ENCODE results near the gene PFKP. TPM values are rescaled to one million over a fixed set of nuclear protein-coding genes. Genes with fewer than 3 reads are reported as not detected.
"Not testable (repeated sequence)": the region's sequence is repeated elsewhere in the genome, so short reads cannot be mapped to it uniquely, and the experiment has no call there.

PFKP gene
- total and polyA plus RNA-seq, 4 experiments from 2014 or later: 62.4 to 83.6 (median 73.2) TPM

- CTCF ChIA-PET (ENCODE audit: partially characterized antibody): no interaction called here
- Mint-ChIP-seq H3K9me3 (peaks cover 0 to 2% (median 0%) of the 10 kb centered on the region in 8 donors), H3K27me3 (peaks cover 3 to 4% of the 10 kb centered on the region in 2 donors), H3K27ac (peak overlapping the region in 1 of 7 donors; percentile 38), H3K4me3 (no peak overlapping the region), H3K4me1 (peaks cover 4 to 10% (median 7%) of the 10 kb centered on the region in 4 donors), H3K36me3 (no peaks in the 10 kb centered on the region)
- no peak overlapping the region for H3K27ac ChIP-seq (ENCODE audit: low read depth, low read length)
- H3K9me3 ChIP-seq (ENCODE audit: control insufficient read depth in 1 of 2, low read length in 2 of 2): no peaks in the 10 kb centered on the region
- peaks cover 5% of the 10 kb centered on the region for H3K27me3 ChIP-seq (ENCODE audit: insufficient read depth, low read length)
- intact Hi-C loops (cut with micrococcal nuclease): no loop called here
- H3K4me1 ChIP-seq (ENCODE audit: insufficient read depth, low read length): peaks cover 8% of the 10 kb centered on the region
- DNase-seq: no peak
- no peak overlapping the region for H3K4me3 ChIP-seq (ENCODE audit: low read length in 2 of 2)
- H3K36me3 ChIP-seq (ENCODE audit: insufficient read depth, low read length): no peaks in the 10 kb centered on the region
- POLR2A ChIA-PET (ENCODE audit: partially characterized antibody): no interaction called here
Measured at GRCh38 chr10:3056280-3057037, 10.9 kb upstream of the PFKP start.

GRCh38 chr10:3057946-3058345 lies 9.4 kb upstream of the PFKP start:
- peak in 2 of 5 donors; percentile 10 to 22 for DNase-seq
- H3K27ac ChIP-seq (ENCODE audit: low read depth, low read length): no peak overlapping the region
- peaks cover 8% of the 10 kb centered on the region for H3K4me1 ChIP-seq (ENCODE audit: insufficient read depth, low read length)
- intact Hi-C loops (cut with micrococcal nuclease): no loop called here
- Mint-ChIP-seq H3K27ac (peak overlapping the region in 2 of 7 donors; percentile 7 to 77), H3K4me1 (peaks cover 4 to 10% (median 7%) of the 10 kb centered on the region in 4 donors), H3K36me3 (no peaks in the 10 kb centered on the region), H3K27me3 (peaks cover 3% of the 10 kb centered on the region in 2 donors), H3K9me3 (peaks cover 0 to 2% (median 0%) of the 10 kb centered on the region in 8 donors), H3K4me3 (peak overlapping the region in 1 of 8 donors; percentile 6)
- peaks cover 5% of the 10 kb centered on the region for H3K27me3 ChIP-seq (ENCODE audit: insufficient read depth, low read length)
- ChIA-PET POLR2A (ENCODE audit: partially characterized antibody) (no interaction called here), CTCF (ENCODE audit: partially characterized antibody) (no interaction called here)
- no peak overlapping the region for H3K4me3 ChIP-seq (ENCODE audit: low read length in 2 of 2)
- H3K9me3 ChIP-seq (ENCODE audit: control insufficient read depth in 1 of 2, low read length in 2 of 2): no peaks in the 10 kb centered on the region
- no peaks in the 10 kb centered on the region for H3K36me3 ChIP-seq (ENCODE audit: insufficient read depth, low read length)

- Histone ChIP-seq H3K4me3 (ENCODE audit: low read length in 2 of 2) (no peak overlapping the region), H3K4me1 (ENCODE audit: insufficient read depth, low read length) (peaks cover 8% of the 10 kb centered on the region), H3K27me3 (ENCODE audit: insufficient read depth, low read length) (peaks cover 5% of the 10 kb centered on the region), H3K27ac (ENCODE audit: low read depth, low read length) (no peak overlapping the region), H3K9me3 (ENCODE audit: control insufficient read depth in 1 of 2, low read length in 2 of 2) (no peaks in the 10 kb centered on the region), H3K36me3 (ENCODE audit: insufficient read depth, low read length) (no peaks in the 10 kb centered on the region)
- ChIA-PET CTCF (ENCODE audit: partially characterized antibody) (no interaction called here), POLR2A (ENCODE audit: partially characterized antibody) (no interaction called here)
- Mint-ChIP-seq H3K27me3 (peaks cover 1% of the 10 kb centered on the region in 2 donors), H3K4me1 (peaks cover 4 to 10% (median 7%) of the 10 kb centered on the region in 4 donors), H3K4me3 (no peak overlapping the region), H3K9me3 (peaks cover 0 to 2% (median 0%) of the 10 kb centered on the region in 8 donors), H3K36me3 (no peaks in the 10 kb centered on the region), H3K27ac (peak overlapping the region in 1 of 7 donors; percentile 57)
- intact Hi-C loops (cut with micrococcal nuclease): no loop called here
- DNase-seq: no peak
Measured at GRCh38 chr10:3059974-3060373, 7.4 kb upstream of the PFKP start.

- Mint-ChIP-seq H3K4me1 (peaks cover 4 to 10% (median 7%) of the 10 kb centered on the region in 4 donors), H3K4me3 (no peak overlapping the region), H3K27me3 (peaks cover 0 to 1% of the 10 kb centered on the region in 2 donors), H3K27ac (no peak overlapping the region), H3K9me3 (peaks cover 0 to 2% (median 0%) of the 10 kb centered on the region in 8 donors), H3K36me3 (no peaks in the 10 kb centered on the region)
- Histone ChIP-seq H3K36me3 (ENCODE audit: insufficient read depth, low read length) (no peaks in the 10 kb centered on the region), H3K4me1 (ENCODE audit: insufficient read depth, low read length) (peaks cover 8% of the 10 kb centered on the region), H3K4me3 (ENCODE audit: low read length in 2 of 2) (no peak overlapping the region), H3K27ac (ENCODE audit: low read depth, low read length) (no peak overlapping the region), H3K9me3 (ENCODE audit: control insufficient read depth in 1 of 2, low read length in 2 of 2) (no peaks in the 10 kb centered on the region), H3K27me3 (ENCODE audit: insufficient read depth, low read length) (peaks cover 5% of the 10 kb centered on the region)
- intact Hi-C loops (cut with micrococcal nuclease): no loop called here
- ChIA-PET POLR2A (ENCODE audit: partially characterized antibody) (no interaction called here), CTCF (ENCODE audit: partially characterized antibody) (no interaction called here)
- no peak for DNase-seq
Measured at GRCh38 chr10:3060481-3060889, 6.9 kb upstream of the PFKP start.

- CTCF ChIA-PET (ENCODE audit: partially characterized antibody); H3K9me3 Mint-ChIP-seq; DNase-seq; H3K36me3 Mint-ChIP-seq; H3K4me3 Mint-ChIP-seq; POLR2A ChIA-PET (ENCODE audit: partially characterized antibody); H3K4me3 ChIP-seq (ENCODE audit: low read length in 2 of 2); H3K4me1 ChIP-seq (ENCODE audit: insufficient read depth, low read length); H3K27me3 Mint-ChIP-seq; intact Hi-C loops (cut with micrococcal nuclease); H3K36me3 ChIP-seq (ENCODE audit: insufficient read depth, low read length); H3K9me3 ChIP-seq (ENCODE audit: control insufficient read depth in 1 of 2, low read length in 2 of 2); H3K27ac Mint-ChIP-seq; H3K27ac ChIP-seq (ENCODE audit: low read depth, low read length); H3K27me3 ChIP-seq (ENCODE audit: insufficient read depth, low read length): not testable (repeated sequence)
- peaks cover 6 to 13% (median 8%) of the 10 kb centered on the region in 4 donors for H3K4me1 Mint-ChIP-seq
Measured at GRCh38 chr10:3061323-3061898, 5.9 kb upstream of the PFKP start.

GRCh38 chr10:3062502-3063186 lies 4.7 kb upstream of the PFKP start:
- no peaks in the 10 kb centered on the region for H3K27me3 ChIP-seq (ENCODE audit: insufficient read depth, low read length)
- no peak overlapping the region for H3K4me3 Mint-ChIP-seq
- H3K4me1 Mint-ChIP-seq: peaks cover 4 to 13% (median 5%) of the 10 kb centered on the region in 4 donors
- no peaks in the 10 kb centered on the region for H3K36me3 ChIP-seq (ENCODE audit: insufficient read depth, low read length)
- H3K27me3 Mint-ChIP-seq: peaks cover 0 to 1% of the 10 kb centered on the region in 2 donors
- peaks cover 0 to 2% (median 0%) of the 10 kb centered on the region in 8 donors for H3K9me3 Mint-ChIP-seq
- H3K4me1 ChIP-seq (ENCODE audit: insufficient read depth, low read length): peaks cover 8% of the 10 kb centered on the region
- CTCF ChIA-PET (ENCODE audit: partially characterized antibody): no interaction called here
- H3K27ac Mint-ChIP-seq: no peak overlapping the region
- H3K36me3 Mint-ChIP-seq: no peaks in the 10 kb centered on the region
- H3K4me3 ChIP-seq (ENCODE audit: low read length in 2 of 2): no peak overlapping the region
- no peaks in the 10 kb centered on the region for H3K9me3 ChIP-seq (ENCODE audit: control insufficient read depth in 1 of 2, low read length in 2 of 2)
- DNase-seq: no peak
- intact Hi-C loops (cut with micrococcal nuclease): no loop called here
- no peak overlapping the region for H3K27ac ChIP-seq (ENCODE audit: low read depth, low read length)
- POLR2A ChIA-PET (ENCODE audit: partially characterized antibody): no interaction called here

- POLR2A ChIA-PET (ENCODE audit: partially characterized antibody): no interaction called here
- Histone ChIP-seq H3K27me3 (ENCODE audit: insufficient read depth, low read length) (no peaks in the 10 kb centered on the region), H3K27ac (ENCODE audit: low read depth, low read length) (no peak overlapping the region), H3K4me1 (ENCODE audit: insufficient read depth, low read length) (peaks cover 4% of the 10 kb centered on the region), H3K4me3 (ENCODE audit: low read length in 2 of 2) (no peak overlapping the region), H3K36me3 (ENCODE audit: insufficient read depth, low read length) (no peaks in the 10 kb centered on the region), H3K9me3 (ENCODE audit: control insufficient read depth in 1 of 2, low read length in 2 of 2) (no peaks in the 10 kb centered on the region)
- peaks cover 2 to 13% (median 8%) of the 10 kb centered on the region in 4 donors for H3K4me1 Mint-ChIP-seq
- intact Hi-C loops (cut with micrococcal nuclease): no loop called here
- H3K27ac Mint-ChIP-seq: no peak overlapping the region
- peaks cover 0 to 2% (median 0%) of the 10 kb centered on the region in 8 donors for H3K9me3 Mint-ChIP-seq
- peaks cover 0 to 1% of the 10 kb centered on the region in 2 donors for H3K27me3 Mint-ChIP-seq
- peaks cover 0 to 3% of the 10 kb centered on the region in 2 donors for H3K36me3 Mint-ChIP-seq
- CTCF ChIA-PET (ENCODE audit: partially characterized antibody): interaction anchor here (1.0 kb wide), 1 partner anchor 10 kb away, joined by 3 read pairs; no protein-coding TSS in a partner anchor
- DNase-seq: no peak
- peak overlapping the region in 1 of 8 donors; percentile 31 for H3K4me3 Mint-ChIP-seq
Measured at GRCh38 chr10:3064423-3064822, 2.9 kb upstream of the PFKP start.

Data from CD4-positive, alpha-beta memory T cell (primary cell).